C4-2B (cell line): Measurements from ENCODE around the gene FADS2.

Experiments
- ZFX ChIP-seq: fragments of 450-650 bp; IDR thresholded peaks from 2 replicates; pipeline ENCODE4 v1.6.1; 2017
- TF ChIP-seq, protein P1 (sequence below): fragments of 450-650 bp; conservative IDR thresholded peaks from 2 replicates; pipeline ENCODE4 v1.5.1; 2017; ENCODE audit warnings: mild to moderate bottlenecking

DNA sequence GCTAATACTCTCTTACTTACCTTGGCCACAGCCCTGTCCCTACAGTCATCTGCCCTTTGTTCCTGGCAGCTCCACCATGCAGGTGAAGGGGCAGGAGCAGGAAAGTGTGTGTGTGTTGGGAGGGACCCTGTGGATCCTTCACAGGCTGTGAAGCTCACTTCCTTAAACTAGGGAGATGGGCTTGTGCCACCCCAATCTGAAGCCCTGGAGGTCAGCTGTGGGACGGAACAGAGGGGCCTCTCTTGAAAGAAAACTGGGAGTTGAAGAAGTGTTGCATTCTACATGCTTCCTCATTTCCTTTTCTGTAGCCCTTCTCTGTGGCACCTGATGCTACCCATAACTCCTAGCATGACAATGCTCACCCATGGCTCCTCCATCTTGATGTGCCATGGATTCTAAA is 23.0 kb upstream of the FADS2 start:
- TF ChIP-seq, protein P1, sequence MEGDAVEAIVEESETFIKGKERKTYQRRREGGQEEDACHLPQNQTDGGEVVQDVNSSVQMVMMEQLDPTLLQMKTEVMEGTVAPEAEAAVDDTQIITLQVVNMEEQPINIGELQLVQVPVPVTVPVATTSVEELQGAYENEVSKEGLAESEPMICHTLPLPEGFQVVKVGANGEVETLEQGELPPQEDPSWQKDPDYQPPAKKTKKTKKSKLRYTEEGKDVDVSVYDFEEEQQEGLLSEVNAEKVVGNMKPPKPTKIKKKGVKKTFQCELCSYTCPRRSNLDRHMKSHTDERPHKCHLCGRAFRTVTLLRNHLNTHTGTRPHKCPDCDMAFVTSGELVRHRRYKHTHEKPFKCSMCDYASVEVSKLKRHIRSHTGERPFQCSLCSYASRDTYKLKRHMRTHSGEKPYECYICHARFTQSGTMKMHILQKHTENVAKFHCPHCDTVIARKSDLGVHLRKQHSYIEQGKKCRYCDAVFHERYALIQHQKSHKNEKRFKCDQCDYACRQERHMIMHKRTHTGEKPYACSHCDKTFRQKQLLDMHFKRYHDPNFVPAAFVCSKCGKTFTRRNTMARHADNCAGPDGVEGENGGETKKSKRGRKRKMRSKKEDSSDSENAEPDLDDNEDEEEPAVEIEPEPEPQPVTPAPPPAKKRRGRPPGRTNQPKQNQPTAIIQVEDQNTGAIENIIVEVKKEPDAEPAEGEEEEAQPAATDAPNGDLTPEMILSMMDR, result no peak
- TF ChIP-seq ZFX, result no peak
